Progenitor cell of endocrine pancreas (in vitro differentiated cells): ENCODE data around the gene TMEM181. TPM values are rescaled to one million over a fixed set of nuclear protein-coding genes. Genes with fewer than 3 reads are reported as not detected.

ENCODE experiments used
- DNase-seq: peaks from one replicate; pipeline ENCODE4 v3.0.0; 2021; ENCODE audit warnings: low spot score; ENCODE audit not compliant: unreplicated experiment
- H3K27ac Mint-ChIP-seq: 2 replicates; pipeline ENCODE4 v1.8.0; 2021; ENCODE audit warnings: mild to moderate bottlenecking, moderate library complexity, mixed read lengths
- H3K27me3 Mint-ChIP-seq: 2 replicates; pipeline ENCODE4 v1.8.0; 2021; ENCODE audit warnings: mixed read lengths
- H3K36me3 Mint-ChIP-seq: 2 replicates; pipeline ENCODE4 v1.8.0; 2022; ENCODE audit warnings: mixed read lengths; ENCODE audit not compliant: insufficient read depth
- H3K4me1 Mint-ChIP-seq: 2 replicates; pipeline ENCODE4 v1.8.0; 2021; ENCODE audit warnings: low read depth, mixed read lengths
- H3K4me3 Mint-ChIP-seq: 2 replicates; pipeline ENCODE4 v1.8.0; 2021; ENCODE audit warnings: low read depth, mild to moderate bottlenecking, moderate library complexity, mixed read lengths
- H3K9me3 Mint-ChIP-seq: 2 replicates; pipeline ENCODE4 v1.8.0; 2021; ENCODE audit warnings: low read depth, mixed read lengths
- CTCF ChIP-seq: fragments of 200-600 bp; sonication (generic); IDR thresholded peaks from one replicate; pipeline ENCODE4 v1.5.0; 2021; ENCODE audit warnings: antibody characterized with exemption, mild to moderate bottlenecking; ENCODE audit not compliant: unreplicated experiment
- total RNA-seq: library from RNA; stranded (reverse); gene quantifications from 2 replicates; pipeline ENCODE4 v1.2.1, GENCODE V29; 2021

The TMEM181 gene
- total RNA-seq, 1 donor from 2014 or later = 33.9 TPM

- Mint-ChIP-seq H3K36me3 (peaks cover 39% of the 10 kb centered on the region), H3K9me3 (no peaks in the 10 kb centered on the region), H3K27ac (no peak overlapping the region), H3K4me1 (no peaks in the 10 kb centered on the region), H3K4me3 (no peak overlapping the region), H3K27me3 (no peaks in the 10 kb centered on the region)
- no peak for TF ChIP-seq CTCF
- DNase-seq = no peak
Measured at GRCh38 chr6:158593670-158594069, 33.8 kb downstream of the TMEM181 start.

GRCh38 chr6:158595223-158595622 lies 35.3 kb downstream of the TMEM181 start:
- Mint-ChIP-seq H3K27me3 (no peaks in the 10 kb centered on the region), H3K4me1 (no peaks in the 10 kb centered on the region), H3K27ac (no peak overlapping the region), H3K9me3 (no peaks in the 10 kb centered on the region), H3K36me3 (peaks cover 36% of the 10 kb centered on the region), H3K4me3 (no peak overlapping the region)
- DNase-seq = no peak
- peak; percentile 52 for TF ChIP-seq CTCF

DNA sequence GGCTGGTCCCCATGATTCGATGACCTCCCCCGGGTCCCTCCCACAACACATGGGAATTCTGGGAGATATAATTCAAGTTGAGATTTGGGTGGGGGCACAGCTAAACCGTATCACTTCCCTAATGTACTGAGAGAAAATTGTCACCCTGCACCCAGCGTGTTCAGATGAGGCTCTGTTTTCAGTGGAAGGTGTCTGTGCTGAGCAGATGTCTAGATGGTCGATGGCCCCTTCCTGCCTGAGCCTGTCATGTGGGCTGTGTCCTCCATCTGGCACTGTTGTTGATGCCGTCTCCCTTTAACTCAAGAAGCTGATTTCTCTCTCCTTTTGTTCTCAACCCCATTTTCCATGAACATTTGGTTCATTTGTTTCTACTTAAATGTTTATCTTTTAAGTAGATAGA lies 37.0 kb downstream of the TMEM181 start:
- H3K9me3 Mint-ChIP-seq = no peaks in the 10 kb centered on the region
- peak overlapping the region; percentile 60 for H3K27ac Mint-ChIP-seq
- H3K4me1 Mint-ChIP-seq = no peaks in the 10 kb centered on the region

GRCh38 chr6:158597565-158597964 lies 37.7 kb downstream of the TMEM181 start:
- H3K36me3 Mint-ChIP-seq = peaks cover 33% of the 10 kb centered on the region
- no peaks in the 10 kb centered on the region for H3K27me3 Mint-ChIP-seq
- no peak for TF ChIP-seq CTCF
- DNase-seq = no peak
- no peaks in the 10 kb centered on the region for H3K9me3 Mint-ChIP-seq
- H3K4me1 Mint-ChIP-seq = no peaks in the 10 kb centered on the region
- no peak overlapping the region for H3K27ac Mint-ChIP-seq
- H3K4me3 Mint-ChIP-seq = no peak overlapping the region

More for the DNA sequence above, 37.0 kb downstream of the TMEM181 start:
- H3K4me3 Mint-ChIP-seq = no peak overlapping the region
- no peaks in the 10 kb centered on the region for H3K27me3 Mint-ChIP-seq
- no peak for TF ChIP-seq CTCF
- peaks cover 31% of the 10 kb centered on the region for H3K36me3 Mint-ChIP-seq
- no peak for DNase-seq

DNA sequence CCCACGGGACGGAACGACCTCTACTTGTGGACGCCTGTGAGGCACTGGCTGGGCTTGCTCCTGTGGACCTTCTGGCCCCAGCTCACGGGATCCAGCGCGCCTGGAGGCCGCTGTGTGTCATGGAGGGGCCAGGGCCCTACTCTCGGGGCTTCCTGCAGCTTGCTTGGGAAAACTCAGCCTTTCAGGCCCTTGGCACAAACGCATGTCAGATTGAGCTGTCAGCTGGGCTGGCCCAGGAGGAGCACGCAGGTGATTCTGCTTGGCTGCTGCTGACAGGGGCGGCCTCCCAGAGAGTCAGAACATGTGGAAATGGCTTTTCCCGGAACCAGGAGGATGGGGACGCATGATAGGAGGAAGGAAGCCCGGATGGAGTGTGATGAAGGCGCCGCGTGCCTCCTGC lies 39.7 kb downstream of the TMEM181 start:
- Mint-ChIP-seq H3K4me3 (no peak overlapping the region), H3K27me3 (no peaks in the 10 kb centered on the region), H3K36me3 (peaks cover 30% of the 10 kb centered on the region), H3K27ac (no peak overlapping the region), H3K9me3 (no peaks in the 10 kb centered on the region), H3K4me1 (no peaks in the 10 kb centered on the region)
- no peak for DNase-seq
- no peak for TF ChIP-seq CTCF
